ENCODE measurements around the gene TMBIM1. TPM values are rescaled to one million over a fixed set of nuclear protein-coding genes. Genes with fewer than 3 reads are reported as not detected.

Gene TMBIM1
- total RNA-seq, 1 experiment from 2014 or later, result 187 TPM

- no TSS peak for BruUV-seq (replicated peaks)
- ChIA-PET CTCF (no interaction called here), POLR2A (ENCODE audit: unreplicated experiment) (no interaction called here)
- no peak overlapping the region for H3K4me2 ChIP-seq
- H3K4me1 ChIP-seq (replicated peaks; ENCODE audit: insufficient read depth), result peaks cover 4% of the 10 kb centered on the region; the same call in 1 of the 2 replicates
- no peaks in the 10 kb centered on the region for H4K20me1 ChIP-seq (ENCODE audit: insufficient read depth)
- H3K4me3 ChIP-seq, result no peak overlapping the region
- H3K9me2 ChIP-seq (ENCODE audit: insufficient read depth), result no peaks in the 10 kb centered on the region
- DNase-seq, result no peak
- no peaks in the 10 kb centered on the region; the same call in 1 of the 2 replicates for H3F3A ChIP-seq (ENCODE audit: insufficient read depth, low read depth)
- TF ChIP-seq CTCF (conservative IDR thresholded peaks at IDR 0.05), result no peak
- TF ChIP-seq EZH2 (IDR thresholded peaks at IDR 0.05; ENCODE audit: low read depth), result no peak
- 0 out of 2 replicates have a peak, but pooled peaks cover 6% of the 10 kb centered on the region for H3K79me2 ChIP-seq (ENCODE audit: low read depth)
- no peak overlapping the region for H3K27ac ChIP-seq
- intact Hi-C loops (cut with micrococcal nuclease; ENCODE audit: unreplicated experiment), result no loop called here
- no peak overlapping the region for H2AFZ ChIP-seq
- no peaks in the 10 kb centered on the region for H3K27me3 ChIP-seq (ENCODE audit: insufficient read depth, low read depth)
- no peaks in the 10 kb centered on the region for H3K36me3 ChIP-seq (ENCODE audit: low read depth)
- no peaks in the 10 kb centered on the region for H3K9me3 ChIP-seq (ENCODE audit: insufficient read depth, low read depth)
Observed at GRCh38 chr2:218334531-218334930, 42.2 kb upstream of the TMBIM1 start.

GRCh38 chr2:218332920-218333645 is 40.8 kb upstream of the TMBIM1 start:
- ChIA-PET POLR2A (ENCODE audit: unreplicated experiment) (no interaction called here), CTCF (no interaction called here)
- Histone ChIP-seq H3K36me3 (ENCODE audit: low read depth) (no peaks in the 10 kb centered on the region), H3K27me3 (ENCODE audit: insufficient read depth, low read depth) (no peaks in the 10 kb centered on the region), H3K9me3 (ENCODE audit: insufficient read depth, low read depth) (no peaks in the 10 kb centered on the region), H3K27ac (no peak overlapping the region), H3K9me2 (ENCODE audit: insufficient read depth) (no peaks in the 10 kb centered on the region), H2AFZ (no peak overlapping the region), H3K4me3 (no peak overlapping the region), H4K20me1 (ENCODE audit: insufficient read depth) (no peaks in the 10 kb centered on the region), H3F3A (ENCODE audit: insufficient read depth, low read depth) (no peaks in the 10 kb centered on the region; the same call in 1 of the 2 replicates), H3K4me1 (replicated peaks; ENCODE audit: insufficient read depth) (peaks cover 4% of the 10 kb centered on the region; the same call in 1 of the 2 replicates), H3K79me2 (ENCODE audit: low read depth) (0 out of 2 replicates have a peak, but pooled peaks cover 6% of the 10 kb centered on the region), H3K4me2 (no peak overlapping the region)
- DNase-seq, result no peak
- intact Hi-C loops (cut with micrococcal nuclease; ENCODE audit: unreplicated experiment), result no loop called here
- TF ChIP-seq CTCF (conservative IDR thresholded peaks at IDR 0.05) (no peak), EZH2 (IDR thresholded peaks at IDR 0.05; ENCODE audit: low read depth) (no peak)
- BruUV-seq (replicated peaks), result no TSS peak

- Histone ChIP-seq H3K79me2 (ENCODE audit: low read depth) (0 out of 2 replicates have a peak, but pooled peaks cover 2% of the 10 kb centered on the region), H3K4me3 (no peak overlapping the region), H4K20me1 (ENCODE audit: insufficient read depth) (no peaks in the 10 kb centered on the region), H3K27ac (no peak overlapping the region), H3K9me3 (ENCODE audit: insufficient read depth, low read depth) (no peaks in the 10 kb centered on the region), H3K4me1 (replicated peaks; ENCODE audit: insufficient read depth) (peaks cover 4% of the 10 kb centered on the region; the same call in 1 of the 2 replicates), H3K36me3 (ENCODE audit: low read depth) (no peaks in the 10 kb centered on the region), H3K27me3 (ENCODE audit: insufficient read depth, low read depth) (no peaks in the 10 kb centered on the region), H3K9me2 (ENCODE audit: insufficient read depth) (no peaks in the 10 kb centered on the region), H3F3A (ENCODE audit: insufficient read depth, low read depth) (no peaks in the 10 kb centered on the region; the same call in 1 of the 2 replicates), H3K4me2 (no peak overlapping the region), H2AFZ (no peak overlapping the region)
- ChIA-PET CTCF (no interaction called here), POLR2A (ENCODE audit: unreplicated experiment) (no interaction called here)
- DNase-seq, result no peak
- TF ChIP-seq EZH2 (IDR thresholded peaks at IDR 0.05; ENCODE audit: low read depth) (no peak), CTCF (conservative IDR thresholded peaks at IDR 0.05) (no peak)
- intact Hi-C loops (cut with micrococcal nuclease; ENCODE audit: unreplicated experiment), result no loop called here
- no TSS peak for BruUV-seq (replicated peaks)
Observed at GRCh38 chr2:218332288-218332687, 40.0 kb upstream of the TMBIM1 start.
